GM21825 (cell line): ENCODE results near the gene DNAH10.
"Not testable (repeated sequence)": the region's sequence is repeated elsewhere in the genome, so short reads cannot be mapped to it uniquely, and the experiment has no call there.

Source experiments
- ATAC-seq: cut with Tn5 transposase; IDR thresholded peaks from one replicate; pipeline ENCODE4 v1.9.1; 2021; ENCODE audit warnings: mild to moderate bottlenecking, moderate library complexity; ENCODE audit not compliant: unreplicated experiment

DNAH10 gene

GRCh38 chr12:123905319-123905925 lies 143.3 kb downstream of the DNAH10 start:
- ATAC-seq = no peak

GRCh38 chr12:123906711-123907420 lies 144.8 kb downstream of the DNAH10 start:
- no peak for ATAC-seq

GRCh38 chr12:123907726-123908476 lies 145.8 kb downstream of the DNAH10 start:
- no peak for ATAC-seq

- no peak for ATAC-seq
Observed at GRCh38 chr12:123908884-123909725, 147.0 kb downstream of the DNAH10 start.

GRCh38 chr12:123910057-123910456 lies 148.0 kb downstream of the DNAH10 start:
- ATAC-seq = no peak

- no peak for ATAC-seq
Observed at GRCh38 chr12:123910761-123911193, 148.7 kb downstream of the DNAH10 start.

GRCh38 chr12:123911672-123912409 lies 149.7 kb downstream of the DNAH10 start:
- ATAC-seq = not testable (repeated sequence)

GRCh38 chr12:123912415-123913380 lies 150.6 kb downstream of the DNAH10 start:
- no peak for ATAC-seq

GRCh38 chr12:123914726-123915333 lies 152.7 kb downstream of the DNAH10 start:
- ATAC-seq = no peak

GRCh38 chr12:123916729-123917128 lies 154.6 kb downstream of the DNAH10 start:
- no peak for ATAC-seq

- ATAC-seq = no peak
Observed at GRCh38 chr12:123917337-123917850, 155.3 kb downstream of the DNAH10 start.

- no peak for ATAC-seq
Observed at GRCh38 chr12:123919980-123920360, 157.9 kb downstream of the DNAH10 start.

- ATAC-seq = no peak
Observed at GRCh38 chr12:123923038-123923437, 160.9 kb downstream of the DNAH10 start.

- no peak for ATAC-seq
Observed at GRCh38 chr12:123923927-123924326, 161.8 kb downstream of the DNAH10 start.

GRCh38 chr12:123924539-123924938 lies 162.4 kb downstream of the DNAH10 start:
- ATAC-seq = no peak

- ATAC-seq = no peak
Observed at GRCh38 chr12:123928274-123928865, 166.3 kb downstream of the DNAH10 start.

GRCh38 chr12:123928897-123929296 lies 166.8 kb downstream of the DNAH10 start:
- ATAC-seq = no peak

- no peak for ATAC-seq
Observed at GRCh38 chr12:123929946-123930583, 168.0 kb downstream of the DNAH10 start.
